ENCODE results near the gene SYNDIG1.

The SYNDIG1 gene

GRCh38 chr20:24451428-24451827 is 18.0 kb upstream of the SYNDIG1 start:
- Histone ChIP-seq H3K9ac (ENCODE audit: insufficient read length) (no peak overlapping the region), H3K4me3 (no peak overlapping the region), H3K36me3 (ENCODE audit: insufficient read depth, low read length) (no peaks in the 10 kb centered on the region), H3K27ac (no peak overlapping the region), H3K9me3 (ENCODE audit: low read depth, low read length) (no peaks in the 10 kb centered on the region)
- TF ChIP-seq FOXP2 (optimal IDR thresholded peaks at IDR 0.05; ENCODE audit: control extremely low read depth, extremely low read length, insufficient read depth) (no peak), POLR2AphosphoS5 (IDR thresholded peaks at IDR 0.05; ENCODE audit: borderline replicate concordance, low read depth, low read length) (no peak), EZH2 (IDR thresholded peaks at IDR 0.05) (no peak)
- no peak for DNase-seq (ENCODE audit: low read depth, low spot score)

DNA sequence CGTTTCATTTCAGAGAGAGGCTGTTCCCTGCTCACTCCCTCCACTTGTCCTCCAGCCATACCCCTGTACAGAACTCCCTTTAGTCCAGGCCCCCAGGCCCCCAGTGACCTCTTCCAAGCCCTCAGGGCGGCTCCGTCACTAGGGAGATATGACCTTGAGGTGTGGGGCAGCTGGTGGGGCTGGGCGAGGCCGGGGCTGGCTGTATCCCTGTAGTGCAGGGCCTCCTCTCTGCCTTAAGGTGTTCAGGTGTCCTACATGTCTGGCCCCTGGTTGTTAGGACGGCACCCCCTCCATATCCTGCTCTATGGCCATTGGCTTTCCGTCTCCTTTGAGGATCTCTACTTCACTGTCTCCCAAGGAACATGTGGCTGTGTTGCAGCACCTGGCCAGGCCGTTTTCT is 17.4 kb upstream of the SYNDIG1 start:
- no peak overlapping the region for H3K4me3 ChIP-seq
- no peaks in the 10 kb centered on the region for H3K9me3 ChIP-seq (ENCODE audit: low read depth, low read length)
- H3K27ac ChIP-seq: no peak overlapping the region
- DNase-seq (ENCODE audit: low read depth, low spot score): no peak
- no peaks in the 10 kb centered on the region for H3K36me3 ChIP-seq (ENCODE audit: insufficient read depth, low read length)
- no peak overlapping the region for H3K9ac ChIP-seq (ENCODE audit: insufficient read length)
- TF ChIP-seq EZH2 (IDR thresholded peaks at IDR 0.05): no peak
- TF ChIP-seq POLR2AphosphoS5 (IDR thresholded peaks at IDR 0.05; ENCODE audit: borderline replicate concordance, low read depth, low read length): no peak
- TF ChIP-seq FOXP2 (optimal IDR thresholded peaks at IDR 0.05; ENCODE audit: control extremely low read depth, extremely low read length, insufficient read depth): no peak

DNA sequence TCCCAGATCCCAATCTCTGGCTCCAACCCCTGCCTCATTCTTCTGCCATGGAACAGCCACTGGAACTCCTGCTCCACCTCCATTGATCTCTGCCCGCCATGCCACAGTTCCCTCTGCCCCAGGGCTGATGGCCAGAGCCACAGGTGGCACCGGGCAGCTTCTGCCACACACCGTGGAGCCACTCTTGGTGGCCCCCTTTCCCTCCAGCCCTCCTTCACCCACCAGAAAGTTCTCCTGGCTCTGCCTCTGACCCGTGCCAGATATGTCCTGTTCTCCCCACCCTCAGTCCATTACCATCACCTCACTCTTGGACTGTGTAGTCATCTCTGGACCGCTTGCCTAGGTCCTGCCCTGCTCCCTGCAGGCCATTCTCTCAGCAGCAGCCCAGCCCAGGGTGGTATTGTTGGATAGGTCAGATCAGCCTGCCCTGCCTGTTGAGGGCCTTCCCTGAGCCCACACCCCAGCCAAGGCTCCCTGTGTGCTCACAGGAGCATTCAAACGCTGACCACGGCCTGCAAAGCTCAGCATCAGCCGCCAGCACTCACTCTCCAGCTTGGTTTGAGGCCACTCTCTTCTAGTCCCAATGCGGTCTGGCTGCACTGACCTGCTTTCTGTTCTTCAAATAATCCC is 16.8 kb upstream of the SYNDIG1 start:
- Histone ChIP-seq H3K36me3 (ENCODE audit: insufficient read depth, low read length) (no peaks in the 10 kb centered on the region), H3K9ac (ENCODE audit: insufficient read length) (no peak overlapping the region), H3K27ac (no peak overlapping the region), H3K9me3 (ENCODE audit: low read depth, low read length) (no peaks in the 10 kb centered on the region), H3K4me3 (no peak overlapping the region)
- TF ChIP-seq POLR2AphosphoS5 (IDR thresholded peaks at IDR 0.05; ENCODE audit: borderline replicate concordance, low read depth, low read length) (no peak), FOXP2 (optimal IDR thresholded peaks at IDR 0.05; ENCODE audit: control extremely low read depth, extremely low read length, insufficient read depth) (no peak), EZH2 (IDR thresholded peaks at IDR 0.05) (no peak)
- DNase-seq (ENCODE audit: low read depth, low spot score): no peak

DNA sequence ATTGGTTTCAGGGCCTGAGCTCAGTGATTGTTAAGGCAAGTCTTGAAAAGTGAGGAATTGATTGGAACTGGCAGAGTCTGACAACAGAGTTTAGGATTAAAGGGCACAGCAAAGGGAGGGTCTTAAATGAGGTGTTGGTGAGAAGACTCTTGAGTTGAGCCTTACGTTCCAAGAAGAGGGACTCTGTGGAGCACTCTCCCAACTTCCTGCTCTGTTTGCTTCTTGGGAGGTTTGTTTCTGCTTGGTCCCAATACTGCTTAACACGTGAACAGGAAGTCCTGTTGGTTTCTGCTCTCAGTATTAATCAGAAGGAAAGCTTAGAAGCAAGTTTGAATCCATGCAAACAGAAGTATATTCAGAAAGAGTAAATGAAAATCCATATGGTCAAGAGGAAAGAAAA is 15.6 kb upstream of the SYNDIG1 start:
- no peak overlapping the region for H3K27ac ChIP-seq
- no peak for DNase-seq (ENCODE audit: low read depth, low spot score)
- no peak overlapping the region for H3K4me3 ChIP-seq
- H3K36me3 ChIP-seq (ENCODE audit: insufficient read depth, low read length): no peaks in the 10 kb centered on the region
- no peak overlapping the region for H3K9ac ChIP-seq (ENCODE audit: insufficient read length)
- H3K9me3 ChIP-seq (ENCODE audit: low read depth, low read length): no peaks in the 10 kb centered on the region
- no peak for TF ChIP-seq POLR2AphosphoS5 (IDR thresholded peaks at IDR 0.05; ENCODE audit: borderline replicate concordance, low read depth, low read length)
- TF ChIP-seq EZH2 (IDR thresholded peaks at IDR 0.05): no peak
- TF ChIP-seq FOXP2 (optimal IDR thresholded peaks at IDR 0.05; ENCODE audit: control extremely low read depth, extremely low read length, insufficient read depth): no peak

GRCh38 chr20:24455081-24455480 is 14.3 kb upstream of the SYNDIG1 start:
- Histone ChIP-seq H3K9ac (ENCODE audit: insufficient read length) (no peak overlapping the region), H3K4me3 (no peak overlapping the region), H3K27ac (no peak overlapping the region), H3K9me3 (ENCODE audit: low read depth, low read length) (no peaks in the 10 kb centered on the region), H3K36me3 (ENCODE audit: insufficient read depth, low read length) (no peaks in the 10 kb centered on the region)
- DNase-seq (ENCODE audit: low read depth, low spot score): no peak
- TF ChIP-seq FOXP2 (optimal IDR thresholded peaks at IDR 0.05; ENCODE audit: control extremely low read depth, extremely low read length, insufficient read depth) (no peak), EZH2 (IDR thresholded peaks at IDR 0.05) (no peak), POLR2AphosphoS5 (IDR thresholded peaks at IDR 0.05; ENCODE audit: borderline replicate concordance, low read depth, low read length) (no peak)

DNA sequence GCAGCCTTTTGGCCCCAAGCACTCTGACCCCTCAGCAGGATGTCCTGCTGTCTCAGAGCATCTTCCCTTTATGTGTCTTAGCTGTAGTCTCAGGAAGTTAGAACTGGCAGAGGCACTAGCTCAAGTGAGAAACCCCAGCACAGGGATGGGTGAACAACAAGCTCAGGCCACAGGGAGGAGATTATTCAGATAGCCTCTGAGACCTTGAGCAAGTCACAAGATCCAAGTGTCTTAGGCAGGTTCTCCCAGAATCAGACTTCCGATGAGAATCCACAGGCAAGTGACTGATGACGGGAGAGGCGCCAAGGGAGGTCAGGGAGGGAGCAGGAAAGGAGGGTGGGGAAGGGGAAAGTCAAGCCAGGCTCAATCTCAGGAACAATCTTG is 13.0 kb upstream of the SYNDIG1 start:
- DNase-seq (ENCODE audit: low read depth, low spot score): no peak
- H3K4me3 ChIP-seq: no peak overlapping the region
- TF ChIP-seq EZH2 (IDR thresholded peaks at IDR 0.05): no peak
- TF ChIP-seq FOXP2 (optimal IDR thresholded peaks at IDR 0.05; ENCODE audit: control extremely low read depth, extremely low read length, insufficient read depth): no peak
- TF ChIP-seq POLR2AphosphoS5 (IDR thresholded peaks at IDR 0.05; ENCODE audit: borderline replicate concordance, low read depth, low read length): no peak
- H3K27ac ChIP-seq: no peak overlapping the region
- H3K36me3 ChIP-seq (ENCODE audit: insufficient read depth, low read length): no peaks in the 10 kb centered on the region
- H3K9me3 ChIP-seq (ENCODE audit: low read depth, low read length): no peaks in the 10 kb centered on the region
- no peak overlapping the region for H3K9ac ChIP-seq (ENCODE audit: insufficient read length)

DNA sequence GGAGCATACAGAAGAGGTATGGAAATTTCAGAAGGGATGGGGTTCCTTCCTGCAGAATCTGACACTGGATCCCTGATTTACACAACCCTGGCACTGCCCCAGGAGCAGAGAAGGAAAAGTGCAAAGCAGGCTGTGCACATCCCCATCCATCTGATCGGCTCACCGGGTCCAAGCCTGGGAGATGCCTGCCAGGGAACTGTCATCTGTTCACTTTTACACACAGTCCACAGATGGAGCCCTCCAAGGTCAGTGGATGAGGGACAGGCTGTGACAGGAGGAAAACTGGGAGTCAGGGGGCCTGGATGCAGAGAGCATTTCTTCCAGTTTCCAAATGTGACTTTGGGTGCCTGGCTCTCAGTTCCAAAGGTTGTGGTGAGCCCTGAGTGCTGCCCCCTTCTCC is 11.0 kb upstream of the SYNDIG1 start:
- Histone ChIP-seq H3K4me3 (no peak overlapping the region), H3K9ac (ENCODE audit: insufficient read length) (no peak overlapping the region), H3K27ac (no peak overlapping the region), H3K36me3 (ENCODE audit: insufficient read depth, low read length) (no peaks in the 10 kb centered on the region), H3K9me3 (ENCODE audit: low read depth, low read length) (no peaks in the 10 kb centered on the region)
- DNase-seq (ENCODE audit: low read depth, low spot score): no peak
- TF ChIP-seq EZH2 (IDR thresholded peaks at IDR 0.05) (no peak), FOXP2 (optimal IDR thresholded peaks at IDR 0.05; ENCODE audit: control extremely low read depth, extremely low read length, insufficient read depth) (no peak)

DNA sequence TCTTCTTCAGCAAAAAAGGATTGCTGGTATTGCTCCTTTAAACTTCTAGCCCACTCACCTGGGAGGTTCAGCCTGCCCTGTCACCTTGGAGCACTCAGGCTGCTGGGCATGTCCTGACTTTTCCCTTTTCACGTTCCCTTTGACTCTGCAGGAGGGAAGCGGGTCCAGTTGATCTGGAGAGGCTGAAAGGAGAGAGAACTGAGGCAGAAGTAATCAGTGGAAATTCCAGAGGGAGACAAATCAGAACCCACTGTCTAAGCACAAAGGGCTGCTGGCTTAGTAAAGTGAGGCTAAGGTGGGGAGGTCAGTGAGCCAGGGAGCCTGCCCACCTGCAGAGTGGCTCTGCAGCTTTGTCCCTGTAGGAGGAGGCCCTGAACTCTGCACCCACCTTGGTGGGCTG is 9.7 kb upstream of the SYNDIG1 start:
- TF ChIP-seq EZH2 (IDR thresholded peaks at IDR 0.05): no peak
- TF ChIP-seq FOXP2 (optimal IDR thresholded peaks at IDR 0.05; ENCODE audit: control extremely low read depth, extremely low read length, insufficient read depth): no peak
- no peak for TF ChIP-seq POLR2AphosphoS5 (IDR thresholded peaks at IDR 0.05; ENCODE audit: borderline replicate concordance, low read depth, low read length)
- Histone ChIP-seq H3K27ac (no peak overlapping the region), H3K9ac (ENCODE audit: insufficient read length) (no peak overlapping the region), H3K4me3 (no peak overlapping the region), H3K9me3 (ENCODE audit: low read depth, low read length) (no peaks in the 10 kb centered on the region), H3K36me3 (ENCODE audit: insufficient read depth, low read length) (no peaks in the 10 kb centered on the region)
- DNase-seq (ENCODE audit: low read depth, low spot score): no peak

GRCh38 chr20:24460712-24461111 is 8.7 kb upstream of the SYNDIG1 start:
- no peak for DNase-seq (ENCODE audit: low read depth, low spot score)
- Histone ChIP-seq H3K4me3 (no peak overlapping the region), H3K9me3 (ENCODE audit: low read depth, low read length) (no peaks in the 10 kb centered on the region), H3K9ac (ENCODE audit: insufficient read length) (no peak overlapping the region), H3K36me3 (ENCODE audit: insufficient read depth, low read length) (no peaks in the 10 kb centered on the region), H3K27ac (no peak overlapping the region)
- TF ChIP-seq FOXP2 (optimal IDR thresholded peaks at IDR 0.05; ENCODE audit: control extremely low read depth, extremely low read length, insufficient read depth): no peak
- no peak for TF ChIP-seq POLR2AphosphoS5 (IDR thresholded peaks at IDR 0.05; ENCODE audit: borderline replicate concordance, low read depth, low read length)
- TF ChIP-seq EZH2 (IDR thresholded peaks at IDR 0.05): no peak
